ENCODE results near the gene JAG2.

Gene JAG2

DNA sequence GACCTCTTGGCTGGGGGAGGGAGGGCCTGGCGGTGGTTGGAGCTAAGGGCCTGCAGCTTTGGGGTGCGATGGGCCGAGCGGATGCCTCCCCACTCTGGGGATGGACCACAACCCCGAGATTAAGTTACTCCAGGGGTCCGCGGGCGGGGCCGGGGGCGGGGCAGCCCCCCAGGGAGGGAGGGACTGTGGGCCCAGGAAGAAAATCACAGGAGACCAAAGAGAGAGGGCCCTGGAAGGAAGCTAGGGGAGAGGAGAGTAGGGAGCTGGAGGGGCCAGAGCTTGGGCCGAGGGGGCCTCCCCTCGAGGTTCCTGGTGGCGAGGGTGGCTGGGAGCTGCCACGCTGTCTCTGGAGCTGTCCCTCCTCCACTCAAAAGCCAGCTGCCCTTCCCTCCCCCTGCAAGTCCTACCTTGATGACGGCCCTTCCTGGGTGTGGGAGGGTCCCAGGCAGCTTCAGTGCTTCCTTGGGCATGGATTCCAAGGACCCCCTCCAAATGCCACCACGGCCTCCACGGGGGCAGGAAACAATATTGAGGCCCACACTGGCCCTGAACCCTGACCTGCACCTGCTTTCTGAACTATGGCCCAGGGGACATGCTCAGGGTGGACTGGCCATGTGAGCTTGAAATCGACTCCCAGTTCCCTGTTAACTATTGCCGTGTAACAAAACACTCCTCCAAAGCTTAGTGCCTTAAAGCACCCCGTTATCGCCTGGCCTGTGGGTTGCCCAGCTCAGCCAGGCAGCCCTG lies 13.1 kb upstream of the JAG2 start:
- no peak for DNase-seq

DNA sequence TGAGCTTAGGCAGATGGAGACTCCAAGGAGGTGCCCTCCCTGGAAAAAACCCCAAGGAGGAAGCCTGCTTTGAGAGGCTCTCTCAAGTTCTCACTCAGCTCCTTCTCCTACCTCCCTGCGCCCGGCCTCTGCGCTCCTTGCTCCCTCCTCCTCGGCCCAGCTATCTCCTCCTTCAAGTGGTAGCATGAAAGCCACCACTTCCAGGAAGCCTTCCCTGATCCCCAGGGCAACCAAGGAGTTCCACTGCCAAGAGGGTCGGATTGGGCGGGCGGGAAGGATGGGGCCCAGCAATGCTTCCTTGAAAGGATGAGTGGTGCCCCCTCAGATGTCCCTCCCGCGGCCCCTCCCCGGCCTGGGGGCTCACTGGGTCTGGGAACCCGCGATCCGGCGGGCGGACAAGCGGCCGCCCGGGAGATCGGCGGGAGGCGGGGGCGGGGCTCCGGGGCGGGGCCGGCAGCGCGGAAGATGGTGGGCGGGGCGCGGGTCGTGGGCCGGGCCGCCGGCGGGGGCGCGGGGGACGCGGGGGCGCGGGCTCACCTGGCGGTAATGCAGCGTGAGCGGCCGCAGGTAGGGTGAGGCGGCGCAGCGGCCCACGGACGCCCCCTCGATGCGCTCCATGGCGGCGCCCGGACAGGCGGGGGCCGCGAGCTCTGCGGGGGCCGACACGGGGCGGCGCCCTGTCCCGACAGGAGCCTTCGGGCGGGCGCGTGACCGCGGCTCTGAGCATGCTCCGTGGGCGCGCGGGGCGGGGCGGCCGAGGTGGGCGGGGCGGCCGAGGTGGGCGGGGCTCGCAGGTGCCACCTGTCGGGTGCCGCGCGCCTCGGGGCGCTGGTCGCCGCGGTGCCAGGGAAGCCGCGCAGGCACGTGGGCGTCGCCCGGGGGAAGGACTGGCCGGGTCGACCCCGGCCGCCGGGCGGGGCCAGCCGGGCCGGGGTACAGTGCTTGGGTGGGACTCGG lies 12.3 kb upstream of the JAG2 start, which contains the start of gene NUDT14:
Gene NUDT14 (minus strand): TSS at position 721 of the 957 bp plus-strand sequence. CDS start 103 bp downstream, at position 618.
- DNase-seq, result peak; percentile 78

DNA sequence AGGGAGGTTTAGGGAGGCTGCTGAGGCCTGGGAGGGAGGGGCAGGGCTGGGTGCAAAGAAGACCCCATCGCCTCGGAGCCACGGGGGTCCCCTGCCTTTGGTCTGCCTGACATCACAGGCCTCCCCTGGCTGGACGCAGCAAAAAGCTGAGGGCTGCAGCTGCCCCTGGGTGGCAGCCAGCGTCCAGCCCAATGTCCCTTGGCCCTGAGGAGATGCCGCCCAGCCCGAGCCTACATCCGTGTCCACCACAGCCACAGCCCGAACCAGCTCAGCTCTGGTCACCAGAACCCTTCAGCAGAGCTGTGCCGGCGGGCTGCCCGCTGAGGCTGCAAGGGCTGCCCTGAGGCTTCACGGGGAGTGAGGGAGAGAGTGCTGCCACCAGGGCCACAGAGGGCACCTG lies 10.6 kb upstream of the JAG2 start:
- DNase-seq, result no peak

DNA sequence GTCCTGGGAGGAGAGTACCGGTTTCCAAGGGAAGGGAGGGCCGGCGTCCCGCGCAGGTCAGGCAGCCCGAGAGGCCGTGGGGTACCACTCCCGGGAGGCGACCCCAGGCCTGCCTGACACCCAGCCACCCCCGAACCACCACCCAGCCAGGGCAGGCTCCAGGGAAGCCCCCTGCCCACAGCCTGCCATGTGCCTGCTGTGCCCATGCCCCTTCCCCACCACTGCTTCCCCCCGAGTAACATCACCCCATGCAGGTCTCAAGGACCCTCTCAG lies 10.2 kb upstream of the JAG2 start:
- no peak for DNase-seq

DNA sequence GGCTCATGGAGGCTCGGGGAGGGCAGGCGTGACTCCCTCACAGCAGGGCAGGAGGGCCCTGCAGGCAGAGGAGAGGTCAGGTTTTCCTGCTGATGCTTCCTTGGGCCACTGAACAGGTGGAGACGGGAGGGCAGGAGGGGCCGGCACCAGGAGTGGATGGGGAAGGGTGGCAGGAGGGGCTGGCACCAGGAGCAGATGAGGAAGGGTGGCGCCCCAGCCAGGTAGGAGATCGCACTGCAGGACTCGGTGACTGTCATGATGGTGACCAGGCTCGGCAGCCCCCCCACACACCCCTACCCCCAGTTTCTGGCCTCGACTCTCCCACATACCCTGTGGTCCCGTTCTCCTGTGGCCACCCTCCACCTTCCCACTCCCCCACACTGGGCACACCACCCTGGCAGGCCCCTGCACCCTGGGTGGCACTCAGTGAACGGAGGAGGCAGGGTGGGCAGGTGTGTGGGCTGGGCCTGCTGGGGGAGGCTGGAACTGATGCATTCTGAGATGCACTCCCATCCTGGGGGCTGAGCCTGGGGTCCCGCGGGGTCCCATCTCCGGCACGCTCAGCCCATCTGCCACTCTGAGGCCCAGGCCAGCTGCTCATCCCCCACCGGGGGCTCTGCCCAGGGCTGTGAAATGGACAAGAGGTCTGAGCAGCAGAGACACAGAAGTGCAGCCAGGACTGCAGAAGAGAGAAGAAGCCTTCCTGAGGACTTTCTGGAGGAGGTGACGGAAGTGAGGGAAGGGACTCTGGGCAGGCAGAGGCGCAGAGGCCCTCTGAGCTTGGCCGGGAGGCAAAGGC lies 9.7 kb upstream of the JAG2 start:
- DNase-seq, result no peak

DNA sequence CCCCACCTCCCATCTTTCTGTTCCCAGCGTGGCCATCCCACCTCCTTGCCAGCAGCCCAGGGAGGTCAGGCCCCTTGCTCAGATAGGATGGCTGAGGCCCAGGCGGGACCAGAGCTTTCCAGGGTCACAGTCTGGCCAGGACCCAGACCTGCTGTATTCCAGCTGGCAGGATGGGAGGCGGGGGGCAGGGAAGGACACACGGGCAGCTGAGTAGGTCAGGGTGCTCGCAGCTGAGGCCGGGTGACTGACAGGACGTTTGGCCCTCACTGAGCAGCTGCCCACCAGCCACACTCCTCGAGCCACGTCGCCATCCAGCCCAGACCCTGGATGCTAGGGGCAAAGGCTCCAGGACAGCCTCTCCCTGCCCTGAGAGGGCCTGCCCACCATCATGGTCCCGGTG lies 8.5 kb upstream of the JAG2 start:
- no peak for DNase-seq

DNA sequence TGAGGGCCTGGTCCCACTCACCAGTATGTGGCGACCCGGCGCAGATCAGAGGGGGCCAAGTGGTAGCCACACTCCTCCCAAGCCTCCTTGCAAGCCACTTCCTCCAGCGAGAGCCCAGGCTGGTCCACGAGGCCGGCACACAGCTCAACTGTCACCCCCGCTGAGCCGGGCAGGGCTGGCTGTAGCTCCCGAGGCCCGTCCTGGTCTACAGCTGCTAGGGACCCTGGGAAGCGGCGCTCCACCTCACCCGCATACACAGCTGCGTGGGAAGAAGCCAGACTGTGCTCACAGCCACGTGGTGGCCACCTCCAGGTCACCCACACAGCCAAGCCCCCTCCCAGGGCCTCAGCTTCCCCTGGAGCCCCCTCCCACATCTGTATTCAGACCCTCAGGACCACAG lies 7.9 kb upstream of the JAG2 start:
- no peak for DNase-seq

DNA sequence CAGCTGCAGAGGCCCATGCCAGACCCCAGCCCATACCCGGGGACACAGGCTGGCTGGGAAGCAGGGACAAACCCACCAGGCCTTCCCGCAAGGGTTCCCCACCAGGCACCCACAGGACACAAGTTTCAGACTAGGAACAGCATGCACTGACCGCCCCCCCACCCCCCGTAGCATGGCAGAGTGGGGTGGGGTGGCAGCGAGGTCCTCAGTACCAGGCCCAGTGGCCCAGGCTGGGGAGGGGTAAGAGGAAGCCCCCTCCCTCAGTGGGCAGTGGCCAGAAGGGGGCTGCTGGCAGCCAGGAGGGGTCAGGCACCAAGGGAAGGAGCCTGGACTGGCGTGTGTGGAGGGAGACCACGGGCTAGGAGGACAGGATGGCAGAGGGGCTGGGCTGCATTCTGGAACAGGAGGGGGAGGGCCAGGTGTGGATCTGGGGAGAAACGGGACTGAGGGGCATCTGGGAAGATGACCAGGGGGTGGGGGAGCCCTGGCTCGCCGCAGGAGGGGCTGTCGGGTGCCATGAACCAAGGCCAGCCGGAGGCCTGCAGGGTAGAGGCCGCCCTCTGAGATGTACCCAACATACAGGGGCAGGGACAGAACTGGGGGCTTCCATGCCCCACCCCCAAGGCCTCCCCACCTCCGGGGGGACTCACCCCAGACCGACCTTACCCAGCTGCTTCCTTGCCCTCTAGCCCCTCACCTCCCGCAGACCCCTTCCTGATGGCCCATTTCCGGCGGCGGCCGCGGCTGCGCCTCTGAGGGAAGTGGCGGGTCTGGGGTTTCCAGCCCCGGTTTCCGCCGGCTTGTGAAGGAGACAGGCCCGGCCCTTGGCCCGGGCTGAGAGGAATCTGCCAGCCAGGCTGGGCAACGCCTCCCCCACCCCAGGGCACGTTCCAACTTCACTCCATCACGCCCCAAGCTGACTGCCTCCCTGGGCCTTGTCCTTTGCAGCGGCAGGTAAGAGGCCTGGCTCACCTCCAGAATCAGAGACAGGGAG lies 5.6 kb upstream of the JAG2 start:
- DNase-seq, result peak; percentile 23

DNA sequence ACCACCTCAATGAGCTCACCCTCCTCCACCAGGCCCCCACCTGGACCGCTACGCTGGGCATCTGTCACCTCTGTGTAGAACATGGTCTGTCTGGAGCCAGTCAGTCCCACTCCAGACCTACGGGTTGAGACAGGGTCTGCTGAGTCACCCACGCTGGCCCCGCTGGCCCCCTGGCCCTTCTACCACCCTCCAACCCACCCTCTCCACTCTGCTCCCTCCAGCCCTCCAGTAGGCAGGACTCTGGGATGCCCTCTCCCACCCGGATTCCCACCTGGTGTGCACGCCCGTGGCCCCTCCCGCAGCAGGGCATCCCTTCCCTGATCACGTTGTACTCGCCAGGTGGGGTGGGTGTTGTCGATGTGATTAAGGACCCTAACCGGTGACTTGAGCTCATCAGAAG lies 4.6 kb upstream of the JAG2 start:
- no peak for DNase-seq

DNA sequence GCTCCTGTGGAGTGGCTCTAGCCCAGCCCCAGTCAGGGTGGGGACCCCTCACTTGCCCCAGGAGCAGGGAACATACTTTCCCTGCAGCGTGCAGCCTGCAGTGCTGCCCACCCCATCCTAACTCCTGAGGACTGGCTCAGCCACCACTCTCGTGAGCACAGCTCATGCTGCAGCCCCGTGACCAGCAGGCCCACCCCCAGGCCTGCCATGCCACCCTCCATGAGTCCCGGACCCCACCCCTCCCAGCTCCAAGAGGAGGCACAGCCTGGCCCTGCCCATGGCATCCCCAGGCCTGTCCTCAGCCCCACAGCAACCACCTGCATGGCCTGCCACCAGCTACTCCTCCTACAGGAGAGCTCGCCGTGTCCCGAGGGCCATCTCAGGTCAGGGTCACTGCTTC lies 3.9 kb upstream of the JAG2 start:
- DNase-seq, result no peak

DNA sequence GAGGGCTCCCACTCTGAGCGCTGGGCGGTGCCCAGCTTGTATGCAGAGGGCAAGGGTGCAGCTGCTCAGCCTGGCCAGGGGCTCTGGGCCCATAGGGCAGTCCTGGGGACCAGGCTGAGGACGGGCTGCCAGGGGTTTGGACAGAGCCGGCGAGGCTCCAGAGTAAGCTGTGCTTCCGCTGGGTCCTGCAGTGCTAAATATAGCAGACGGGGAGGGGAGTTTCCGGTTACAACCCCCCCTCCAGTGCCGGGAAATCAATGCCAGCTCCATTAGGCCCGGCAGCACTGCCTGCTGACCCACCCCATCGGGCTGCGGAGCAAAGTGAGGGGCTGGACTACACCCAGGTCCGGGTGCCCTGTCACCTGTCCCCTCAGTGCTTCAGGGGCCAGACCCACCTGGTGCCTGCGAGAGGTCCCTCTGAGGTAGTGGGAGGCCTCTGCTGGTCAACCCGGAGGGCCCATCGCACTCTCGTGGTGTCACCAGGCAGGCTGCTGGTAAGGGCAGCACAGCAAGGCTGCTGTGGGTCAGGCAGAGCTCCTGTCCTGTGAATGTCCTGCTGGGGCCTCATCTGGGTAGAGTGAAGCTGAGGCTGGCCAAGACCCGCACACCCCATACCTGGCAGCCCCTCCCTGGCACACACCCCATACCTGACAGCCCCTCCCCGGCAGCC lies 2.6 kb upstream of the JAG2 start:
- no peak for DNase-seq

DNA sequence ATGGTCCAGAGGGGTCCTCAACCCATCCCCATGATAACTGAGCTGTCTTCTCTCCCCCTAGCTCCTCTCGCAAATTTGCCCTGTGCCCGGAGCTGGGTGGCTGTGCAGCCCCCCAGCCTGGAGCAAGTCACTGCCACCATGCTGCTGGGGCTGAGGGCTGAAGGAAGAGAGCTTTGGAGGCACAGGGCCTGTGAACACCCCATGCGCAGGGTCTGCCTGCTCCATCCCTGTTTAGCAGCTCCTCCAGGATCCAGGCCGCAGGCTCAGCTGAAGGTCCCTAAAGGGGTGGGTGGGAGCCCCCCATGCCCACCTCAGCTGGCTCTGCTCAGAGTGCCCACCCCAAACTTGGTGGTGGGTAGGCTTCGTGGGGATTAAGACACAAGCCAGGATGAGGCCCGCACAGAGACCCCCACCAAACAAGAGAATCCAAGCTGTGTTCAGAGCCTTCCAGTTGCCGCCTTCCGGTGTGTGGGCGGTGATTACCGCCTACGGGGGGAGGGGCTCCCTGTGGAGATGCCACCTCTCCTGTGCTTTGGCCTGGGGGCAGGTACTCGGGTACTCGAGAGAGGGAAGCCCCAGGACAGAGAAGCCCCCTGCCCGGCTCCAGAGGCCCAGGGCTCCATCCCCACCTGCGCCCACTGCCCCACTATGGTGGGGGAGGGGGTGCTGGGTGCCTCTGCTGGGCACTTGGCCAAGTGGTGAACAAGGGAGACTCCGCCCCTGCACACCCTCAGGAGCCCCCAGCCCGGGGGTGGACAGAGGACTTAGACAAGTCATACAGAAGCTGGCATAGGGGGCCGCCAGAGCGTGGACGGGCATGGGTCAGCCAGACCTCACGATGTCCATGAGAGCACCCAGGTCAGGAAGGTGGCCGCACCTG lies 1.4 kb upstream of the JAG2 start:
- no peak for DNase-seq

DNA sequence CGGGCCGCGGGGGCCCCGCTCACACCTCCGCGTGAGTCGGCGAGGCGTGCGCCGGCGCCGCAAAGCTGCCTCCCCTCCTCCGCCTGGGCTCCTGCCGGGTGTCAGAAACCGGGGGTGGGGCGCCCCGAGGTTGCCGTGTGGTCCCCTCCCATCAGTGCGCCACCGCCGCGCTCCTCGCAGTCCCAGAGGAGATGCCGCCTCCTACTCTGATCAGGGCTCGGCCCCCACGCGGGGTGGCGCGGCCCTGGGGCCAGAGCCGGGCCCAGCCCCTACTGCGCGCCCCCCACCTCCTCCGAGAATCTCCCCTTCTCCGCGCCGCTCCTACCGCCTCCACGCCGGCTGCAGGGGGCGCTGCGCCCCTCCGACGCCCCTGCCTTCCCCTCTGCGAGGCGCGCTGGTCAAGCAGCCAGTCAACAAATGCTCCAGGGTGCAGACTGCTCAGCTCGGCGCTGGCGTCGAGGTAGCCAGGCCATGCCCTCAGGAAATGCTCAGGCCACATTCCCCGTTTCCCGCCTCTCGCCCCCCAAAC lies 467 bp upstream of the JAG2 start:
- DNase-seq, result peak; percentile 28

DNA sequence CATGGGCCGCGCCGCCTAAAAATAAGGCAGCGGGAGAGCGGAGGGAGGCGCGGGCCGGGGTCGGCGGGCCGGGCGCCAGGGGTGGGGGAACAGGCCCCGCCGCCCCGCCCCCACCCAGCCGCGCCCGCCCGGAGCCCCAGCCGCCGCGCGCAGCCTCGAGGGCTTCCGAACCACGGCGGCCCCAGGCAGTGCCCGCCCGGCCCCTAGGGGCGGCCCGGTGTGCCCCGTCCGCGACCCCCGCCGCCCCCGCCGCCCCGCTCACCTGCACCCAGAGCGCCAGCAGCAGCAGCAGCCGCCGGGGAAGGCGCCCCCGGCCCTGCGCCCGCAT lies 519 bp downstream of the JAG2 start:
- DNase-seq, result no peak

DNA sequence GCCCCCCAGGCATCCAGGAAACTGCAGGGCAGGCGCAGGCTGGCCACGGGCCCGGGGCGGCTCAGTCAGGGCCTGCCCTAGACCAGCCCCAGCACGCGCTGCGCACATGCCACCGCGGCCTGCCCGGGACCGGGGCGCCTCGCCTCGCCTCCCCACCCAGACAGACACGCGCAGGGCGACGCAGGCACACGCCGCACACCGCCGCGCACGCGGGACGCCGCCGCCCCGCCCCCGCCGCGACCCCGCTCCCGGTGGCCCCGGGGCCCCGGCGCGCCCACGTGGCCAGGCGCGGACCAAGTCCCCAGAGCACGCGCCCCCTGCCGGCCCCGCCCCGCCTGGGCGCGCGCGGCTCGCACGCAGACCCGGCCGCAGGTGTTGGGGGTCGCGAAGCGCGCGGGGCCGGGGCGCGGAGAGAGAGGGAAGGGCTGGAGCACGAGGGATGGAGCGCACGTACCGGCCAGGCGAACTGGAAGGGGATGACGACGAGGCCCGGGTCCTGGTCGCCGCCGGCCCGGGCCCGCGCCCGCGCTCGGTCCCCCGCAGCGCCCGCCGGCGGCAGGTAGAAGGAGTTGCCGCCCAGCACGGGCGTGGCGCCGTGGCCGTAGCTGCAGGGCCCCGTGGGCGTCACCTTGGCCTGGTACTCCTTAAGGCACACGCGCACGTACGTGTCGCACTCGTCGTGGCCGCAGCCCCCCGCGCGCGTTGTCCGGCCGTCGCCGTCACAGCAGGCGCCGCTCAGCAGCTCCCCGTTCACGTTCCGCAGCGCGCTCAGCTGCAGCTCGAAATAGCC lies 1.1 kb downstream of the JAG2 start:
- no peak for DNase-seq

DNA sequence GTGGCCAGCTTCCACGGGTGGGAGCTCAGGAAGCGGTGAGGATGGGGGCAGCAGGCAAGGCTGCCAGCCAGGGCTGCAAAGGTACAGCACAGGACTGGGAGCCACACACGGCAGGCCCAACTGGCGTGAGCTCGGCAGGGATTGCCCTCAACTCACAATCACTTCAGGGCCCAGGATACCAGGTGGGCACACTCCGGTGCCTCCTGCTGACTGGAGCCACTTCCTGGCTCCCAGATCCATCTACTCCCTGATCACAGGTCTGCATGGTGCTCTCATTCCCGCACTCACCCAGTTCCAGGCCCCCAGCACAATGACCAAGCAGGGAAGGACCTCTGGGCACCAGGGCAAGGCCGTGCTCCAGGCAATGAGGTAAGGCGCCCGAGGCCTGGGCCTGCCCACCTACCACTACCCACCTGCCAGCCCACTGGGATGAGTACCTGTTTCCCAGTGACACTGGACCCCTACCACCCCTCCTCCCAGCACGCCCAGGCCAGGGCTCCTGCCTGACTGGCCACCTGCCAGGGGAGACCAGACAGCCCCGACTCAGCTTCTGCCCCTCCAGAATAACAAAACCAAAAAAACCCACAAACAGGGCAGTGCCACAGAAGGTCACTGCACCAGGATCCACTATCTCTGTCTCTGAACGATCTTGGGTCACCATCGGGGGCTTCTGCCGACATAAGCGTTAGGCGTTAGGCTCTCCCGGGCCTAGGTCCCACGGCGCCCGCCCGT lies 1.8 kb downstream of the JAG2 start:
- DNase-seq, result no peak

DNA sequence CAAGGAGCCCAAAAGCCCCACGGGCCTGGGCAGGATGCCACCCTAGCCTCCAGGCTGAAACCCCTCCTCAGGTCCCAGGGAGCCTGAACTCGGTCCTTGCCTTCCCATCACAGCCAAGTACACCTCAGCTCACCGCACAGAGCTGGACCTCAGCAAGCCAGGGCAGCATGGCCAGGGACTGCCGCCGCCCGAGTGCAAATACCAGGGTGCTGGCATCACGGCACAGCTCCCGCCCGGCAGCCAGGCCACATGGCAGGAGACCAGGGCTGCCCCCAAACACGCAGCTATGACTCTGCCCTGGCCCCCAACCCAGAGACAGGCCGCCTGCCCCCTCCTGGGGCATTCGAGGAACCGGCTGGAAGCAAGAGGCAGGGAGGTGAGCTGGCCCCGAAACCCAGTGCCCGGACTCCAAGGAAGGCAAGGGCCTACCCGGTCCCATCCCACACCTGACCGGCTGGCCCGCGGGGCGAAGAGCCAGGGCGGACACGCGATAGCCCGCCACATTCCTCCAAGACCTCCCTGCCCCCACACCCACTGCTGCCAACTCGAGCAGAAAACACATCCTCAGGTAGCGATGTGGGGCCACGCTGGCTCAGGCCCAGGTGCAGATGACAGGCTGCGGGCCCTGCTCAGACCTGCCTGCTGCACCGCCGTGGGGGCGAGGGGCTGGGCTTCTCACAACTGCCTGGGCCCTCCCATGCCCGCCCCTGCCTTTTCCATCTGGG lies 2.7 kb downstream of the JAG2 start:
- DNase-seq, result no peak

DNA sequence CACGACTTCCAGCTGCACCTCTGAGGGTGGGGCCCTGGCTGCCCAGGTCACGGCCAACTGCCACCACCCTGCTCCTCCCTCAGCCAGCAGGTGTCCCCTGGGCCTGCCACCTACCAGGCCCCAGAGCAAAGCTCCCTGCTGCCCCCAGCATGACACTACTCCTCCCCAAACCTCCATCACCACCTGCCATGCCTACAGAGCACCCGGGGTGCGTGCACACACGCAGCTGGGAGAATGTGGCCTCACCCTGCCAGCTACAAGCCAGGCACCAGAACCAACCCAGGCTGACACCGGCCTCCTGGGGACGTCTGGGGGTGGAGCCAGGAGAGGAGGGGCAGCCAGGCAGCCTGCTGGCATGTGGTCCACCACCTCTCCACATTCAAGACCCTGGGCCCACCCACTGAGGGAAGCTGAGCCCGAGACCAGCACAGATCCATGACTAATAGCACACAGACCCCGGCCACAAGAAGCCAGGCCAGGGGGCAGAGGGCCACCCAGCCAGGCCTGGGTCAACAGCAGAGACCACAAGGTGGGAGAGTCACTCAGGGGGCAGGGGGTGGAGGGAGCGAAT lies 3.4 kb downstream of the JAG2 start:
- DNase-seq, result no peak

Measured in effector CD4-positive, alpha-beta T cell (primary cell).